Measurements from ENCODE around the gene GLYR1.

The GLYR1 gene

GRCh38 chr16:4783951-4784336 is 63.1 kb downstream of the GLYR1 start:
- no peak for DNase-seq (ENCODE audit: extremely low read depth, insufficient read length)
- no peak for TF ChIP-seq CTCF (IDR thresholded peaks at IDR 0.05; ENCODE audit: insufficient read depth, low read length, poor library complexity, severe bottlenecking)

GRCh38 chr16:4783251-4783950 is 63.7 kb downstream of the GLYR1 start:
- no peak for DNase-seq (ENCODE audit: extremely low read depth, insufficient read length)
- Histone ChIP-seq H3K4me3 (replicated peaks; ENCODE audit: low read depth, low read length) (no peak overlapping the region), H3K27me3 (replicated peaks; ENCODE audit: control insufficient read depth, insufficient read depth, low read length) (no peaks in the 10 kb centered on the region), H3K36me3 (ENCODE audit: control insufficient read depth, insufficient read depth, low read length) (no peaks in the 10 kb centered on the region)
- TF ChIP-seq CTCF (IDR thresholded peaks at IDR 0.05; ENCODE audit: insufficient read depth, low read length, poor library complexity, severe bottlenecking): no peak

More at GRCh38 chr16:4783951-4784336, 63.1 kb downstream of the GLYR1 start:
- no peak overlapping the region for H3K4me3 ChIP-seq (replicated peaks; ENCODE audit: low read depth, low read length)
- H3K27me3 ChIP-seq (replicated peaks; ENCODE audit: control insufficient read depth, insufficient read depth, low read length): no peaks in the 10 kb centered on the region
- no peaks in the 10 kb centered on the region for H3K36me3 ChIP-seq (ENCODE audit: control insufficient read depth, insufficient read depth, low read length)

GRCh38 chr16:4780235-4780634 is 66.9 kb downstream of the GLYR1 start:
- DNase-seq (ENCODE audit: extremely low read depth, insufficient read length): no peak

GRCh38 chr16:4778050-4778392 is 69.1 kb downstream of the GLYR1 start:
- no peak for TF ChIP-seq CTCF (IDR thresholded peaks at IDR 0.05; ENCODE audit: insufficient read depth, low read length, poor library complexity, severe bottlenecking)
- H3K36me3 ChIP-seq (ENCODE audit: control insufficient read depth, insufficient read depth, low read length): no peaks in the 10 kb centered on the region
- no peak overlapping the region for H3K4me3 ChIP-seq (replicated peaks; ENCODE audit: low read depth, low read length)
- H3K27me3 ChIP-seq (replicated peaks; ENCODE audit: control insufficient read depth, insufficient read depth, low read length): no peaks in the 10 kb centered on the region
- no peak for DNase-seq (ENCODE audit: extremely low read depth, insufficient read length)

More at GRCh38 chr16:4780235-4780634, 66.9 kb downstream of the GLYR1 start:
- Histone ChIP-seq H3K27me3 (replicated peaks; ENCODE audit: control insufficient read depth, insufficient read depth, low read length) (no peaks in the 10 kb centered on the region), H3K4me3 (replicated peaks; ENCODE audit: low read depth, low read length) (no peak overlapping the region), H3K36me3 (ENCODE audit: control insufficient read depth, insufficient read depth, low read length) (no peaks in the 10 kb centered on the region)
- no peak for TF ChIP-seq CTCF (IDR thresholded peaks at IDR 0.05; ENCODE audit: insufficient read depth, low read length, poor library complexity, severe bottlenecking)

GRCh38 chr16:4777339-4778049 is 69.6 kb downstream of the GLYR1 start:
- no peak for DNase-seq (ENCODE audit: extremely low read depth, insufficient read length)

More at GRCh38 chr16:4777339-4778049, 69.6 kb downstream of the GLYR1 start:
- TF ChIP-seq CTCF (IDR thresholded peaks at IDR 0.05; ENCODE audit: insufficient read depth, low read length, poor library complexity, severe bottlenecking): no peak
- no peaks in the 10 kb centered on the region for H3K36me3 ChIP-seq (ENCODE audit: control insufficient read depth, insufficient read depth, low read length)
- H3K4me3 ChIP-seq (replicated peaks; ENCODE audit: low read depth, low read length): no peak overlapping the region
- H3K27me3 ChIP-seq (replicated peaks; ENCODE audit: control insufficient read depth, insufficient read depth, low read length): no peaks in the 10 kb centered on the region

Measured in GM06990 (cell line).